ENCODE data around the gene MAPKAP1. TPM values are rescaled to one million over a fixed set of nuclear protein-coding genes. Genes with fewer than 3 reads are reported as not detected.

The MAPKAP1 gene
- total and polyA plus RNA-seq, 2 of the 13 experiments (the other 11 are each of a cell fraction or from before 2014, with no cell fraction given): 45.0 to 64.3 TPM

DNA sequence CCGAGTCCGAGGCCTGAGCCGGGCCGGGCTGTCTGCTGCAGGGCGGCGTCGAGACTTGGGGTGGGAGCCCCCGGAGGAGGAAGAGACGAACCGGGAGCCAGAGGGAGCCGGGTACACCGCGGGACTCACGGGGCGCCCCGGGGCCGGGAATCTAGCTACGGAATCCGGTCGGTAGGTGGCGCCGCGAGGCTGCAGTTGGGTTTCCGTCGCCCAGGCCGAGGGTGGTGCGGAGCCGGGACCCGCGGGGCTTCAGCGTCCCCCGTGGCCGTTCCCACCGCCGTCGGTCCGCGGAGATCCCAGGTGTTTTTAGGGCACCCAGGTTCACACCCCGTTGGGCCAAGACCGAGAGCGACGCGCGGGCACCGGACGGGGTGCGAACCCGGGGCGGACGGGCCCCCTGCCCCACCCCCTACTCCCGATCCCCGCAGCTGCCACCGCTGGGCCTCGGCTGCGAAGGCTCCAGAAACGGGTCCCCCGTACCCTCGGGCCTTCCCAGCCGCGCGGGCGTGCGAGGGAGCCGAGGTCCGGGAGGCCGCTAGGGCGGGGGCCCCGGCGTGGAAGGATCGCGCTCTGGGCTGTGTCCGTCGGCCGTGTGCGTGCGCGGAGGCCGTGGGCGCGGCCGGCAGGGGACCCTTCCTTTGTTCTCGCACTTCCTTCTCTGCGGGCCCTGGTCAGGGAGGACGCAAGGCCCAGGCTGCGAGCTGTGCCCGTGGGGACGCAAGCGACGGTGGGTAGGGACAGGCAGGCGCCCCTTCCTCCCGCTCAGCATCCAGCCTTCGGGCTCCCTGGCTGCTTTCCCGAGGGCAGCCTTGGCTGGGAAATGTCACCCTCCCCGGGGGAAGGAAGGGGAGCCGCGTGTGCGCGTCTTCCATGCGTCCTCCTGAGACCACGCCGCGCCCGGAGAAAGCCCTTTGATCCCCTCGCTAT lies 298.8 kb downstream of the MAPKAP1 start (continued):
- TF ChIP-seq UBTF (CRISPR knock-in tag; IDR thresholded peaks at IDR 0.05) (peak; percentile 47; the same call in 1 of the 2 replicates), CHD4 (IDR thresholded peaks at IDR 0.05; ENCODE audit: borderline replicate concordance, low read length) (no peak), KDM5A (IDR thresholded peaks at IDR 0.05; ENCODE audit: borderline replicate concordance, low read length) (no peak), ZNF33A (CRISPR knock-in tag; IDR thresholded peaks at IDR 0.05; ENCODE audit: borderline replicate concordance) (no peak), CHD2 (IDR thresholded peaks at IDR 0.05; ENCODE audit: low read depth, low read length) (no peak), FLYWCH1 (CRISPR knock-in tag; IDR thresholded peaks at IDR 0.05) (no peak), ZNF296 (CRISPR knock-in tag; conservative IDR thresholded peaks at IDR 0.05) (no peak), HMGA1 (CRISPR knock-in tag; conservative IDR thresholded peaks at IDR 0.05) (no peak), TFAP4 (IDR thresholded peaks at IDR 0.05; ENCODE audit: borderline replicate concordance, low read depth) (no peak), ZBTB40 (IDR thresholded peaks at IDR 0.05) (no peak), ZBTB40 (CRISPR knock-in tag; IDR thresholded peaks at IDR 0.05) (no peak), THYN1 (CRISPR knock-in tag; IDR thresholded peaks at IDR 0.05; ENCODE audit: borderline replicate concordance, low read depth) (no peak)
- TF ChIP-seq, protein P1, sequence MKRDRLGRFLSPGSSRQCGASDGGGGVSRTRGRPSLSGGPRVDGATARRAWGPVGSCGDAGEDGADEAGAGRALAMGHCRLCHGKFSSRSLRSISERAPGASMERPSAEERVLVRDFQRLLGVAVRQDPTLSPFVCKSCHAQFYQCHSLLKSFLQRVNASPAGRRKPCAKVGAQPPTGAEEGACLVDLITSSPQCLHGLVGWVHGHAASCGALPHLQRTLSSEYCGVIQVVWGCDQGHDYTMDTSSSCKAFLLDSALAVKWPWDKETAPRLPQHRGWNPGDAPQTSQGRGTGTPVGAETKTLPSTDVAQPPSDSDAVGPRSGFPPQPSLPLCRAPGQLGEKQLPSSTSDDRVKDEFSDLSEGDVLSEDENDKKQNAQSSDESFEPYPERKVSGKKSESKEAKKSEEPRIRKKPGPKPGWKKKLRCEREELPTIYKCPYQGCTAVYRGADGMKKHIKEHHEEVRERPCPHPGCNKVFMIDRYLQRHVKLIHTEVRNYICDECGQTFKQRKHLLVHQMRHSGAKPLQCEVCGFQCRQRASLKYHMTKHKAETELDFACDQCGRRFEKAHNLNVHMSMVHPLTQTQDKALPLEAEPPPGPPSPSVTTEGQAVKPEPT (CRISPR knock-in tag; IDR thresholded peaks at IDR 0.05; ENCODE audit: low read depth): no peak

All from HepG2 (cell line).